ENCODE results near the gene CAMTA1. TPM values are rescaled to one million over a fixed set of nuclear protein-coding genes. Genes with fewer than 3 reads are reported as not detected.

Gene CAMTA1
- total RNA-seq, 1 donor from 2014 or later, result 68.9 TPM

GRCh38 chr1:7250597-7251453, 465.6 kb downstream of the CAMTA1 start:
- DNase-seq (ENCODE audit: low read depth), result no peak

- DNase-seq (ENCODE audit: low read depth), result no peak
Measured at GRCh38 chr1:7251454-7251800, 466.2 kb downstream of the CAMTA1 start.

GRCh38 chr1:7252411-7253117, 467.3 kb downstream of the CAMTA1 start:
- no peak for DNase-seq (ENCODE audit: low read depth)

GRCh38 chr1:7253118-7253480, 467.8 kb downstream of the CAMTA1 start:
- DNase-seq (ENCODE audit: low read depth), result no peak

- no peak for DNase-seq (ENCODE audit: low read depth)
Measured at GRCh38 chr1:7253988-7254587, 468.8 kb downstream of the CAMTA1 start.

- no peak for DNase-seq (ENCODE audit: low read depth)
Measured at GRCh38 chr1:7255303-7256058, 470.2 kb downstream of the CAMTA1 start.

GRCh38 chr1:7256526-7256925, 471.3 kb downstream of the CAMTA1 start:
- no peak for DNase-seq (ENCODE audit: low read depth)

GRCh38 chr1:7257225-7257624, 472.0 kb downstream of the CAMTA1 start:
- no peak for DNase-seq (ENCODE audit: low read depth)

DNA sequence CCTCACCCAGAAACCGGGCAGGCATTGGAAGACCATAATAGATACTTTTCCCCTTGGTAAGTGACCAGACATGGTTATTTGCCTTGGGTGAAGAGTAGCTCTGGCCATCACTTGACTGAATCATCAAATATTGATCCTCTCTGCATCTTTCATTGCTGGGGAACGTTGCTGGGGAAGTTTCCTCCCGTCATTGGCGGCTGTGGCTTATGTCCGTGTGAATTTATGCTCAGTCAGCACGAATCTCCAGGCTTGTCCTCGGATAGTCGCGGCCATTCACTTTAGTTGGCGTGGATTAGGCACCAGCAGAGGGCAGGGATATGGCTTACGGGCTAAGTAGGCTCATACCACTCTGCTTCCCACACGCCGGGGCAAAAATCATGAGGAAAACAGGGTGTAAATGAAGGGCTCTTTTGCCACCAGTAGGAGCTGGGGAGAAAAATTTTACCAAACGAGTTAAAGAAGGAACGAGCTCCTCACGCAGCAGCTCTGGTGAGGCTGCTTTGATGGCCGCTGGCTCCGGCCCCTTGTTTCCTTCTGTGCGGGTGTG, 473.4 kb downstream of the CAMTA1 start:
- DNase-seq (ENCODE audit: low read depth), result no peak

GRCh38 chr1:7259955-7260354, 474.7 kb downstream of the CAMTA1 start:
- DNase-seq (ENCODE audit: low read depth), result no peak

GRCh38 chr1:7261490-7261889, 476.2 kb downstream of the CAMTA1 start:
- DNase-seq (ENCODE audit: low read depth), result no peak

GRCh38 chr1:7262611-7263010, 477.4 kb downstream of the CAMTA1 start:
- DNase-seq (ENCODE audit: low read depth), result no peak

- DNase-seq (ENCODE audit: low read depth), result peak; percentile 36
Measured at GRCh38 chr1:7263021-7263960, 478.0 kb downstream of the CAMTA1 start.

GRCh38 chr1:7264101-7264500, 478.8 kb downstream of the CAMTA1 start:
- no peak for DNase-seq (ENCODE audit: low read depth)

GRCh38 chr1:7265771-7266371, 480.6 kb downstream of the CAMTA1 start:
- DNase-seq (ENCODE audit: low read depth), result peak; percentile 51

DNA sequence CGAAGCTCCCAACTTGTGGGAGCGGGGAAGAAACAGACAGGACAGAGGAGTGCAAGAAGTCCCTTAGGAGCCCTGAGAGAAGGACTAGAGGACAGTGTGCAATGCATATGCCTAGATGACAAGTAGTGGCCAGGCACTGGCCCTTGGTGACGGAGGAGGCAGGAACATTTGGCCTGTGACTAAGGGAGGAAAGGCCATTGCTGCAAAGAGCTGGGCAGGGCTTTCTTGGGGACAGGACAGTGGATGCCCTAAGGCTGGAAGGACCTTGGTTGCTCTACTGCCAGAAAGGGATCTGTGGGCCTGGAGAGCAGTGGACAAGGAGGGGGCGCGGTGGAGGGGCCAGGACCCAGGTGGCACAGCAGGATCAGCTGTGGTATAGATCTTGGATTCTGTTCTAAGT, 481.3 kb downstream of the CAMTA1 start:
- DNase-seq (ENCODE audit: low read depth), result no peak

DNA sequence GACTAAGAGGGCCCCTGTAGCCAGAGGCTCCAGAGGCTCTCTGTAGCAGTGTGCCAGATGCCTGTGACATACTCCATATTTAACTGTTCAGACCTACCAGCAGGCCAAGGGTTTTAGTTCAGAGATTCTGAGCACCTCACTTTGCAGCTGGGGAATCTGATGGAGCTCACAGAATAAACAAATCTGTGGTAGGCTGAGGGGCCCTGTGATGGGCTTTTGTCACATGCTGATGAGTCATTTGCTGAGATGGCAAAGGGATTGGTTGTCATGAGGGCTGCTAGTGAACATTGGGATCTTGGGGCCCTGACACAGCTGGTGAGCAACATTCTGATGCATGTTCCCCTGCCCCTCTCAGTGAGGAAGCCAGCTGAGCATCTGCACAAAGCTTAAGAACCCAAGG, 482.2 kb downstream of the CAMTA1 start:
- peak; percentile 58 for DNase-seq (ENCODE audit: low read depth)

- DNase-seq (ENCODE audit: low read depth), result no peak
Measured at GRCh38 chr1:7268983-7269382, 483.7 kb downstream of the CAMTA1 start.

DNA sequence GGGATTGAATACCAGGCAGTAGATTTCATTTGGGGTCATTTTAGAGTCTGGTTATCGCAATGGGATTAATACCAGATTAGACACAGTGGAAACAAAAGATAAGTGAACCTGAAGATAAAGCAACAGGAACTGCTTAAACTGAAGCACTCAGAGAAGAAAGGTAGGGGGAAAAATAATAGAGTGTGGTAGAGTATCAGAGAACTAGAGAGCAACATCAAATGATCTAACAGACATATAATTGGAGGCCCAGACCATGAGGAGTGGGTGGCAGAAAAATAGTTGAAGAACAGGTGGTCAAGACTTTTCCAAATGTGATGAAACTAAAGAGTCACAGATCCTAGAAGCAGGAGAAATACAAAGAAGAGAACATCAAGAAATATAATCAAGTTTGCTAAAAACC, 484.3 kb downstream of the CAMTA1 start:
- DNase-seq (ENCODE audit: low read depth), result no peak

- DNase-seq (ENCODE audit: low read depth), result no peak
Measured at GRCh38 chr1:7274256-7274655, 489.0 kb downstream of the CAMTA1 start.

All from myocyte (in vitro differentiated cells).